Sigmoid colon (tissue), 7 donors: ENCODE results near the gene DTX1. TPM values are rescaled to one million over a fixed set of nuclear protein-coding genes. Genes with fewer than 3 reads are reported as not detected.

Experiments used
- DNase-seq: peaks from one replicate; pipeline ENCODE4 v3.0.0-alpha.2; 2019
- H3K27ac ChIP-seq, 4 donors: fragments of 200-600 bp; sonication (generic); one replicate each; pipeline ENCODE4 v1.5.1; 2016 to 2019; ENCODE audit warnings: mild to moderate bottlenecking in 1 of 4
- H3K27me3 ChIP-seq, 3 donors: fragments of 200-600 bp; sonication (generic); one replicate each; pipeline ENCODE4 v1.5.1; 2019; ENCODE audit warnings: mild to moderate bottlenecking in 1 of 3
- H3K36me3 ChIP-seq, 4 donors: fragments of 200-600 bp; sonication (generic); one replicate each; pipeline ENCODE4 v1.5.1; 2016 to 2019
- H3K4me1 ChIP-seq, 4 donors: fragments of 200-600 bp; sonication (generic); one replicate each; pipeline ENCODE4 v1.5.1; 2017 to 2019
- H3K4me3 ChIP-seq, 4 donors: fragments of 200-600 bp; sonication (generic); one replicate each; pipeline ENCODE4 v1.5.1; 2017 to 2019; ENCODE audit warnings: mild to moderate bottlenecking in 2 of 4, moderate library complexity in 1 of 4
- H3K9me3 ChIP-seq, 4 donors: fragments of 200-600 bp in 3 of 4; sonication (generic) in 3 of 4; one replicate each; pipeline versions ENCODE4 v1.5.1 to v1.6.1; 2013 to 2019
- EP300 ChIP-seq, 4 donors: sonication (generic); formaldehyde crosslinking; IDR thresholded peaks; one replicate each; pipeline ENCODE4 v1.6.1; 2017; ENCODE audit warnings: antibody characterized with exemption in 4 of 4
- POLR2A ChIP-seq, 2 donors: fragments of 450-650 bp; IDR thresholded peaks; one replicate each; pipeline ENCODE4 v1.6.1; 2016; ENCODE audit warnings: antibody characterized with exemption in 2 of 2, mild to moderate bottlenecking in 2 of 2, moderate library complexity in 2 of 2
- POLR2AphosphoS5 ChIP-seq, 4 donors: sonication (generic); formaldehyde crosslinking; IDR thresholded peaks; one replicate each; pipeline ENCODE4 v1.6.1; 2017; ENCODE audit warnings: antibody characterized with exemption in 4 of 4
- WGBS, 2 donors: extraction: QIAGEN DNeasy Blood & Tissue Kit; methylation state at CpG; one replicate each; pipeline ENCODE4 v1.1.7; 2013; 5-methylcytosine and 5-hydroxymethylcytosine counted together
- intact Hi-C: fragments of 100-400 bp; cut with DNase I; formaldehyde crosslinking; loops from one replicate; pipeline ENCODE4 v1.15.1; 2023
- polyA plus RNA-seq, 3 donors: library from polyadenylated mRNA; stranded (reverse); fragments of 200-250 nt; gene quantifications; one replicate each; pipeline ENCODE4 v1.2.3, GENCODE V29; 2013
- total RNA-seq, 4 donors: library from RNA; depleted of rRNA; stranded (reverse); fragments of >200 nt; gene quantifications; one replicate each; pipeline ENCODE4 v1.1.0, GENCODE V29; 2016
- TF ChIP-seq, protein P1 (sequence below), 4 experiments: fragments of 450-650 bp in 3 of 4; fragments of 200-600 bp in 1 of 4; IDR thresholded peaks; one replicate each; pipeline ENCODE4 v1.5.1; 2016 to 2019; ENCODE audit warnings: antibody characterized with exemption in 4 of 4, mild to moderate bottlenecking in 3 of 4, moderate library complexity in 2 of 4
- donor health status: healthy with polysubstance abuse.
- donor health status: Bipolar disorder and iron deficiency.
- donor health status: healthy.

The DTX1 gene
- total and polyA plus RNA-seq, 7 donors: 1.2 to 15.8 (median 3.0) TPM

DNA sequence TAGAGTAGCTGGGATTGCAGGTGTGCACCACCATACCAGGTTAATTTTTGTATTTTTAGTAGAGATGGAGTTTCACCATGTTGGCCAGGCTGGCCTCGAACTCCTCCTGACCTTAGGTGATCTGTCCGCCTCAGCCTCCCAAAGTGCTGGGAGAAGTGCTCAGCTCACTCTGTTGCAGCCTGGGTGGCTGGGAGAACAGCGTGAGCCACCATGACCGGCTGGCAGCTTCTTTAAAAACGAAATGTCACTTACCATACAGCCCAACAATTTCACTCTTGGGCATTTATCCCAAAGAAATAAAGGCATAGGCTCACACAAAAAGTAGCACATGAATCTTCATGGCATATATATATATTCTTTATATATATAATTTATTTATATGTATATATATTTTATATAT, 88.3 kb downstream of the DTX1 start:
- 86 to 88% methylated on average over 5 of the region's 5 CpGs for WGBS, 2 donors
- Histone ChIP-seq H3K9me3 (no peaks in the 10 kb centered on the region), H3K4me3 (no peak overlapping the region), H3K27me3 (peaks cover 0 to 14% (median 0%) of the 10 kb centered on the region in 3 donors), H3K4me1 (peaks cover 0 to 4% (median 0%) of the 10 kb centered on the region in 4 donors), H3K27ac (no peak overlapping the region), H3K36me3 (no peaks in the 10 kb centered on the region)
- DNase-seq: no peak
- intact Hi-C loops: no loop called here
- no peak for TF ChIP-seq POLR2A (IDR thresholded peaks at IDR 0.05)
- no peak for TF ChIP-seq EP300 (IDR thresholded peaks at IDR 0.05)
- TF ChIP-seq, protein P1, sequence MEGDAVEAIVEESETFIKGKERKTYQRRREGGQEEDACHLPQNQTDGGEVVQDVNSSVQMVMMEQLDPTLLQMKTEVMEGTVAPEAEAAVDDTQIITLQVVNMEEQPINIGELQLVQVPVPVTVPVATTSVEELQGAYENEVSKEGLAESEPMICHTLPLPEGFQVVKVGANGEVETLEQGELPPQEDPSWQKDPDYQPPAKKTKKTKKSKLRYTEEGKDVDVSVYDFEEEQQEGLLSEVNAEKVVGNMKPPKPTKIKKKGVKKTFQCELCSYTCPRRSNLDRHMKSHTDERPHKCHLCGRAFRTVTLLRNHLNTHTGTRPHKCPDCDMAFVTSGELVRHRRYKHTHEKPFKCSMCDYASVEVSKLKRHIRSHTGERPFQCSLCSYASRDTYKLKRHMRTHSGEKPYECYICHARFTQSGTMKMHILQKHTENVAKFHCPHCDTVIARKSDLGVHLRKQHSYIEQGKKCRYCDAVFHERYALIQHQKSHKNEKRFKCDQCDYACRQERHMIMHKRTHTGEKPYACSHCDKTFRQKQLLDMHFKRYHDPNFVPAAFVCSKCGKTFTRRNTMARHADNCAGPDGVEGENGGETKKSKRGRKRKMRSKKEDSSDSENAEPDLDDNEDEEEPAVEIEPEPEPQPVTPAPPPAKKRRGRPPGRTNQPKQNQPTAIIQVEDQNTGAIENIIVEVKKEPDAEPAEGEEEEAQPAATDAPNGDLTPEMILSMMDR (IDR thresholded peaks at IDR 0.05): no peak
- TF ChIP-seq POLR2AphosphoS5 (IDR thresholded peaks at IDR 0.05): no peak

- no peak overlapping the region for H3K27ac ChIP-seq
- DNase-seq: no peak
- no peak overlapping the region for H3K4me3 ChIP-seq
- no peaks in the 10 kb centered on the region for H3K9me3 ChIP-seq
- H3K27me3 ChIP-seq: peaks cover 0 to 19% (median 7%) of the 10 kb centered on the region in 3 donors
- H3K36me3 ChIP-seq: no peaks in the 10 kb centered on the region
- WGBS, 2 donors: 69 to 84% methylated on average over 12 of the region's 12 CpGs
- peaks cover 0 to 6% (median 0%) of the 10 kb centered on the region in 4 donors for H3K4me1 ChIP-seq
- intact Hi-C loops: no loop called here
- TF ChIP-seq POLR2AphosphoS5 (IDR thresholded peaks at IDR 0.05) (no peak), EP300 (IDR thresholded peaks at IDR 0.05) (no peak), POLR2A (IDR thresholded peaks at IDR 0.05) (no peak)
- TF ChIP-seq, protein P1 (IDR thresholded peaks at IDR 0.05): no peak
These were observed 89.4 kb downstream of the DTX1 start for GRCh38 chr12:113145720-113146551.

DNA sequence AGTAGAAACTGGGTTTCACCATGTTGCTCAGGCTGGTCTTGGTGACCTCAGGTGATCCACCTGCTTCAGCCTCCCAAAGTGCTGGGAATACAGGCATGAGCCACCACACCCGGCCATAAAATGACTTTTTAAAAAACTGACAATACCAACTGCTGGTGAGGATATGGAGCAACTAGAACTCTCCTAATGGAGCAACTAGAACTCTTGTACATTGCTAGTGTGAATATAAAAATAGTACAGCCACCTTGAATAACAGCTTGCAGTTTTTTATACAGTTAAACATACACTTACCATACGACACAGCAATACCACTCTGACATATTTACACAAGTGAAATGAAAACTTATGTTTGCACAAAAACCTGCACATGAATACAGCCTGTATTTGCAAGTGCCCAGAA, 90.5 kb downstream of the DTX1 start:
- no peaks in the 10 kb centered on the region for H3K9me3 ChIP-seq
- intact Hi-C loops: no loop called here

More for the DNA sequence above, 90.5 kb downstream of the DTX1 start:
- Histone ChIP-seq H3K27ac (no peak overlapping the region), H3K4me1 (peaks cover 0 to 6% (median 0%) of the 10 kb centered on the region in 4 donors), H3K4me3 (no peak overlapping the region), H3K36me3 (no peaks in the 10 kb centered on the region), H3K27me3 (peaks cover 2 to 26% (median 15%) of the 10 kb centered on the region in 3 donors)
- TF ChIP-seq POLR2AphosphoS5 (IDR thresholded peaks at IDR 0.05) (no peak), EP300 (IDR thresholded peaks at IDR 0.05) (no peak), POLR2A (IDR thresholded peaks at IDR 0.05) (no peak)
- TF ChIP-seq, protein P1 (IDR thresholded peaks at IDR 0.05): no peak
- DNase-seq: no peak
- WGBS, 2 donors: 53 to 71% methylated on average over 2 of the region's 2 CpGs

Other genes starting within 250 kb of the DTX1 start
- gene OAS1, start 149.8 kb upstream of the DTX1 start, total RNA-seq: 10 to 100 TPM in 2 of 4 donors, 1 to 10 TPM in 2; 8.9 to 18.5 (median 10.4) TPM
- gene OAS1, start 149.8 kb upstream of the DTX1 start, polyA plus RNA-seq: 100 to 1,000 TPM; 109 to 259 (median 121) TPM
- gene OAS3, start 118.3 kb upstream of the DTX1 start, total RNA-seq: 1 to 10 TPM; 1.8 to 8.9 (median 6.0) TPM
- gene OAS3, start 118.3 kb upstream of the DTX1 start, polyA plus RNA-seq: 10 to 100 TPM in 2 of 3 donors, 1 to 10 TPM in 1; 5.4 to 37.0 (median 10.6) TPM
- gene OAS2, start 78.2 kb upstream of the DTX1 start, total RNA-seq: 1 to 10 TPM; 2.0 to 5.7 (median 2.9) TPM
- 10 to 100 TPM in 1 of 3 donors, 1 to 10 TPM in 2; 3.9 to 28.8 (median 6.0) TPM for gene OAS2, start 78.2 kb upstream of the DTX1 start, polyA plus RNA-seq
- under 1 TPM in 2 of 4 donors, not detected in 2; under 0.01 to 0.28 TPM for gene RASAL1, start 79.0 kb downstream of the DTX1 start, total RNA-seq
- 10 to 100 TPM in 1 of 3 donors, 1 to 10 TPM in 2; 3.0 to 10.5 (median 5.1) TPM for gene RASAL1, start 79.0 kb downstream of the DTX1 start, polyA plus RNA-seq
- not detected for gene CFAP73, start 93.0 kb downstream of the DTX1 start, total RNA-seq
- gene CFAP73, start 93.0 kb downstream of the DTX1 start, polyA plus RNA-seq: under 1 TPM; 0.42 to 0.60 (median 0.46) TPM
- gene DDX54, start 128.7 kb downstream of the DTX1 start, total RNA-seq: 10 to 100 TPM; 24.5 to 47.4 (median 40.8) TPM
- 10 to 100 TPM; 19.2 to 82.8 (median 25.4) TPM for gene DDX54, start 128.7 kb downstream of the DTX1 start, polyA plus RNA-seq
- gene RITA1, start 129.0 kb downstream of the DTX1 start, total RNA-seq: 10 to 100 TPM; 12.5 to 18.3 (median 15.5) TPM
- gene RITA1, start 129.0 kb downstream of the DTX1 start, polyA plus RNA-seq: 10 to 100 TPM; 16.2 to 28.4 (median 18.7) TPM
- gene TPCN1, start 164.7 kb downstream of the DTX1 start, total RNA-seq: 10 to 100 TPM; 25.7 to 51.5 (median 28.9) TPM
- gene TPCN1, start 164.7 kb downstream of the DTX1 start, polyA plus RNA-seq: 10 to 100 TPM in 1 of 3 donors, 1 to 10 TPM in 2; 6.0 to 51.0 (median 9.7) TPM